ENCODE measurements around the gene ELMO1. TPM values are rescaled to one million over a fixed set of nuclear protein-coding genes. Genes with fewer than 3 reads are reported as not detected.

The ELMO1 gene
- total and polyA plus RNA-seq, 2 experiments from 2014 or later: 6.5 to 24.9 TPM

GRCh38 chr7:36863901-36864701 is 584.6 kb downstream of the ELMO1 start (continued):
- TF ChIP-seq, protein P1, sequence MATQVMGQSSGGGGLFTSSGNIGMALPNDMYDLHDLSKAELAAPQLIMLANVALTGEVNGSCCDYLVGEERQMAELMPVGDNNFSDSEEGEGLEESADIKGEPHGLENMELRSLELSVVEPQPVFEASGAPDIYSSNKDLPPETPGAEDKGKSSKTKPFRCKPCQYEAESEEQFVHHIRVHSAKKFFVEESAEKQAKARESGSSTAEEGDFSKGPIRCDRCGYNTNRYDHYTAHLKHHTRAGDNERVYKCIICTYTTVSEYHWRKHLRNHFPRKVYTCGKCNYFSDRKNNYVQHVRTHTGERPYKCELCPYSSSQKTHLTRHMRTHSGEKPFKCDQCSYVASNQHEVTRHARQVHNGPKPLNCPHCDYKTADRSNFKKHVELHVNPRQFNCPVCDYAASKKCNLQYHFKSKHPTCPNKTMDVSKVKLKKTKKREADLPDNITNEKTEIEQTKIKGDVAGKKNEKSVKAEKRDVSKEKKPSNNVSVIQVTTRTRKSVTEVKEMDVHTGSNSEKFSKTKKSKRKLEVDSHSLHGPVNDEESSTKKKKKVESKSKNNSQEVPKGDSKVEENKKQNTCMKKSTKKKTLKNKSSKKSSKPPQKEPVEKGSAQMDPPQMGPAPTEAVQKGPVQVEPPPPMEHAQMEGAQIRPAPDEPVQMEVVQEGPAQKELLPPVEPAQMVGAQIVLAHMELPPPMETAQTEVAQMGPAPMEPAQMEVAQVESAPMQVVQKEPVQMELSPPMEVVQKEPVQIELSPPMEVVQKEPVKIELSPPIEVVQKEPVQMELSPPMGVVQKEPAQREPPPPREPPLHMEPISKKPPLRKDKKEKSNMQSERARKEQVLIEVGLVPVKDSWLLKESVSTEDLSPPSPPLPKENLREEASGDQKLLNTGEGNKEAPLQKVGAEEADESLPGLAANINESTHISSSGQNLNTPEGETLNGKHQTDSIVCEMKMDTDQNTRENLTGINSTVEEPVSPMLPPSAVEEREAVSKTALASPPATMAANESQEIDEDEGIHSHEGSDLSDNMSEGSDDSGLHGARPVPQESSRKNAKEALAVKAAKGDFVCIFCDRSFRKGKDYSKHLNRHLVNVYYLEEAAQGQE (IDR thresholded peaks at IDR 0.05; ENCODE audit: unreplicated experiment): no peak
- TF ChIP-seq EZH2phosphoT487 (IDR thresholded peaks at IDR 0.05; ENCODE audit: unreplicated experiment): no peak
- TF ChIP-seq ZNF331 (CRISPR knock-in tag; IDR thresholded peaks at IDR 0.05; ENCODE audit: low read depth): no peak
- no peak for TF ChIP-seq CREB1 (CRISPR knock-in tag; IDR thresholded peaks at IDR 0.05; ENCODE audit: low read depth)

- Mint-ChIP-seq H3K4me1 (no peaks in the 10 kb centered on the region), H3K4me3 (no peak overlapping the region), H3K9me3 (no peaks in the 10 kb centered on the region), H3K36me3 (ENCODE audit: low read depth) (no peaks in the 10 kb centered on the region), H3K27ac (no peak overlapping the region), H3K27me3 (ENCODE audit: insufficient read depth, low read depth, poor library complexity) (peaks cover 2% of the 10 kb centered on the region)
- Histone ChIP-seq H3K4me2 (no peak overlapping the region), H3K27me3 (ENCODE audit: insufficient read depth) (no peaks in the 10 kb centered on the region), H3K36me3 (ENCODE audit: insufficient read depth) (no peaks in the 10 kb centered on the region), H2AFZ (no peak overlapping the region), H3K4me1 (ENCODE audit: insufficient read depth) (no peaks in the 10 kb centered on the region), H4K20me1 (replicated peaks; ENCODE audit: insufficient read depth) (no peaks in the 10 kb centered on the region), H3K9me2 (ENCODE audit: insufficient read depth) (peaks cover 6% of the 10 kb centered on the region; the same call in 1 of the 2 replicates), H3K4me3 (no peak overlapping the region), H3K79me2 (replicated peaks; ENCODE audit: insufficient read depth) (no peaks in the 10 kb centered on the region), H3F3A (replicated peaks; ENCODE audit: low read depth) (no peaks in the 10 kb centered on the region), H3K27ac (ENCODE audit: low read depth) (no peak overlapping the region)
- no peak for TF ChIP-seq POLR2AphosphoS5 (IDR thresholded peaks at IDR 0.05; ENCODE audit: low read depth)
- no peak for TF ChIP-seq CTCF (conservative IDR thresholded peaks at IDR 0.05; ENCODE audit: low read depth in 2 of 2)
- no peak for TF ChIP-seq EZH2 (IDR thresholded peaks at IDR 0.05; ENCODE audit: low read depth, unreplicated experiment)
- no peak for TF ChIP-seq JUNB (IDR thresholded peaks at IDR 0.05; ENCODE audit: unreplicated experiment)
- no peak for TF ChIP-seq EZH2phosphoT487 (IDR thresholded peaks at IDR 0.05; ENCODE audit: unreplicated experiment)
- no peak for TF ChIP-seq ZNF114 (CRISPR knock-in tag; IDR thresholded peaks at IDR 0.05)
- no peak for TF ChIP-seq ZNF331 (CRISPR knock-in tag; IDR thresholded peaks at IDR 0.05; ENCODE audit: low read depth)
- DNase-seq (ENCODE audit: low spot score) (no peak), ATAC-seq (no peak)
Measured at GRCh38 chr7:36862771-36863261, 585.8 kb downstream of the ELMO1 start.

All from GM23338 (cell line).